H54 (cell line): ENCODE measurements around the gene ZNF335.
"Not testable (repeated sequence)": the region's sequence is repeated elsewhere in the genome, so short reads cannot be mapped to it uniquely, and the experiment has no call there.

Experiments used
- DNase-seq: peaks from one replicate; pipeline ENCODE4 v3.0.0; 2011; ENCODE audit warnings: low spot score, mixed read lengths; ENCODE audit not compliant: insufficient read length
- FAIRE-seq: peaks from 3 replicates; lab custom pipeline; 2011; peaks lifted over from hg19 to GRCh38; lab: Jason Lieb, UNC
- POLR2A ChIP-seq: IDR thresholded peaks from 2 replicates; pipeline ENCODE4 v1.6.1; 2011; ENCODE audit warnings: low read depth, mild to moderate bottlenecking, low read length

Gene ZNF335

GRCh38 chr20:45997187-45997586 is 25.2 kb upstream of the ZNF335 start:
- no peak for TF ChIP-seq POLR2A
- no peak for FAIRE-seq

DNA sequence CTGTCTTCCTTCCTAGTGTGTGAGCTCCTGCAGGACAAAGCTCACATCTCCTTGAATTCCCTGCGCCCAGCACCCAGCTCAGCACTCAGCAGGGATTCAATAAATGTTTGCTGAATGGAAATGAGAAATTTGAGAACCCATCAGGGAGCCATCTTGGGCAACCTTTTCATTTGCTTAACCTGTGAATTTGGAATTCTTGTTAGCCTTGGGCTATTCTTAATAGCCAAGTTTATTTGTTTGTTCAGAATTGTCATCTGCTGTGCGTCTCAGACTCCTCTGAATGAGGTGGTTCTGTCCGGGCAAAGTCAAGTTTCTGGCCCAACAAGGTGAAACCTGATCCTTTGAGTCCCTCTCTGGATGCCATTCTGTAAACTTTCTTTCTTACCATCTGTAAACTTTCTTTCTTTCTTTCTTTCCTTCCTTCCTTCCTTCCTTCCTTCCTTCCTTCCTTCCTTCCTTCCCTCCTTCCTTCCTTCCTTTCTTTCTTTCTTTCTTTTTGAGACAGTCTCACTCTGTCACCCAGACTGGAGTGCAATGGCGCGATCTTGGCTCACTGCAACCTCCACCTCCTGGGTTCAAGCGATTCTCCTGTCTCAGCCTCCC is 23.6 kb upstream of the ZNF335 start:
- DNase-seq, FAIRE-seq: not testable (repeated sequence)

More at GRCh38 chr20:45997187-45997586, 25.2 kb upstream of the ZNF335 start:
- no peak for DNase-seq

GRCh38 chr20:45994761-45995493 is 22.9 kb upstream of the ZNF335 start:
- no peak for DNase-seq
- no peak for TF ChIP-seq POLR2A
- FAIRE-seq, result no peak

DNA sequence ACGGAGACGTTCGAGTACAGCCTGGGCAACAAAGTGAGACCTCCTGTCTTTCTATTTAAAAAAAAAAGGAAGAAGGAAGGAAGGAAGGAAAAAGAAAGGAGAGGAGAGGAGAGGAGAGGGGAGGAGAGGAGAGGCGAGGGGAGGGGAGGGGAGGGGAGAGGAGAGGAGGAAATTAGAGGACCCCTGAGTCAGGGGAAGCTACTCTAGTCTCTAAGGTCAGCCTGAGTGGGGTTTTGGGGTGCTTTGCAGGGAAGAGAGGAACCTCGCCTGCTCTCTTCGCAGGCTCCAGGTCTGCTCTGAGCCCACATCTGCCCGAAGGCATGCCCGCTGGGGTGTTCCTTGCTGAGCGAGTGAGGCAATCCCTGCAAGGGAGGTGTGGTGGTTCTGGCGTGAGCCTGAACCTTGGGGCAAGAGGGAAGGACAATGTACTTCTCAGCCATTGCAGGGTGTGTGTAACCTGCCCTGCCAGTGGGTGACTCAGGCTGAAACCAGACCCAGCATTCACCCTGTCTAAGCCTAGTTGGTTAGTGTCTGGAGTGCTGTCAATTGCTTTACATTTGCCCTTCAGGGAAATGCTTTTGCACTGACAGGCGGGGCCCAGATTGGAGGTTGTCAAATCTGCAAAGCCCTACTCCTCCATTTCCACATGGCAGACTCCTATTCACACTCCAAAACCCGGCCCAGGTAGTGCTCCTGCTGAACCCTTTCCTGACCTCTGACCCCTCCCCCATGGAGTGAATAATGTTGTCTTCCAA is 21.4 kb upstream of the ZNF335 start:
- peak; percentile 86 for FAIRE-seq
- DNase-seq, result peak; percentile 94
- no peak for TF ChIP-seq POLR2A

- DNase-seq (no peak), FAIRE-seq (no peak)
- TF ChIP-seq POLR2A, result no peak
Observed at GRCh38 chr20:45991616-45992015, 19.6 kb upstream of the ZNF335 start.

- not testable (repeated sequence) for DNase-seq, FAIRE-seq
Observed at GRCh38 chr20:45988830-45989229, 16.8 kb upstream of the ZNF335 start.

DNA sequence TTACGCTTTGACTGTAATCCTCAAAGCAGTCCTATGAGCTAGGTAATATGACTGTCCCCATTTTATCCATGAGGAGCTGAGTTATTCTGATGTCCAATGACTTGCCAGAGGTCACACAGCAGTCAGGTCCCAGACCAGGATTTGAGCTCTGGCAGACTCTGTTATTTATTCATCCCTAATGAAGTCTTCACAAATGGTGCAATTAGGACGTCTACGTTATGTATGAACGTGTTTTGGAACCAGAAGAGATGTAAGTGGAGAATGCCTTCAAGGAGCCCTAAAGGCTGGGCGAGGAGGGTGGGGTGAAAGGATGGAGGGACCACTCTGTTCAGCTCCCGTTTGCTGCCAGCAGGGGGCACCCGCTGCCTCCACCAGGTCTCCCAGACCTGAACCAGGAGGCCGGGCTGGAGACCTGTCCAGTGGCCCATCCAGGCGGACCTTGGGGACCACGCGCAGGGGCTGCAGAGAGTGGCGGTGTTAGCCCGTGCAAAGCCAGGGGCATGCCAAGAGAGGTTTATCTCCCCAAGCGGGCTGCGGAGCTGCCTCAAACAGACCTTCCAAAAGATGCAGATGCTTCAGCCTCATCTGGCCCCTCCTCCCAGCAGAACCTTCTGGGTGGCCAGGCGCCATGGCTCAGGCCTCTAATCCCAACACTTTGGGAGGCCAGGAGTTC is 15.2 kb upstream of the ZNF335 start:
- peak; percentile 84 for DNase-seq
- no peak for FAIRE-seq
- no peak for TF ChIP-seq POLR2A

- no peak for TF ChIP-seq POLR2A
- no peak for DNase-seq
- no peak for FAIRE-seq
Observed at GRCh38 chr20:45985573-45985972, 13.6 kb upstream of the ZNF335 start.

DNA sequence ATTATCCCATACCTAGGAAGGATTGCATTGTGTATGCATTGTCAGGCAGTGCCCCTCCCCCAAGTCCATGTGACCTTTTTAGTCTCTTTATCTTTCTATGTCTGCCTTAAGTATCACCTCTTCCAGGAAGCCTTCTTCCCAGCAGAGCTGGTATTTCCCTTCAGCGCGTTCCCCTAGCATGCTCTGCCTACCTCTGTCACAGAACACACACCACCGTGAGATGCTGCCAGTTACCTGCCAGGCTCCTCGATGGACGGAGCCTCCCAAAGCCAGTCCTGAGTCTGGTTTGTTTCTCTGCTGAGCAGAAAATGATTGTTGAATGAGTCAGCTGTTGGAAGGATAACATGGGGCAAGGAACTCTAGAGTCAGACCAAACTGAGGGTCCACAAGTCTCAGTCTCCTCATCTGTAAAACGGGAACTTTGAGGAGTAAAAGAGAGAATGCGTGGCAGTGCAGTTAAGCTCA is 11.3 kb upstream of the ZNF335 start:
- FAIRE-seq (no peak), DNase-seq (no peak)
- TF ChIP-seq POLR2A, result no peak

DNA sequence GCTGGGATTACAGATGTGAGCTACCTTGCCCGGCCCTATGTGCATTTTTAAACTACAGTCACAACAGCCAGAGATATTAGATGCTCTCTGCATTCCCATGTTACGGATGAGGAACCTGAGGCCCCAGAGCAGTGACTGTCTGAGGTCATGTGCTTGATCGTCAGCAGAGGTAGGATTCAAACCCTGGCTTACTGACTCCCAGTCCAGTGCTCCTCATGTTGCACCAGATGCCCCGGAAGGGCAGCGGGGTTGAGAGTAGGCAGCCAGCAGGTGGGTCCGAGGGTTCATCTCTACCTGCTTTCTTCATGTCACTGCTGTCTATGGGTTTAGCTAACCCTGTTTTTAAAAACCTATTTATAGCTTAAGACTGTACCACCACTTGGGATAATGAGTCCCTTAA is 9.3 kb upstream of the ZNF335 start:
- no peak for TF ChIP-seq POLR2A
- DNase-seq (no peak), FAIRE-seq (no peak)

- DNase-seq (no peak), FAIRE-seq (no peak)
- no peak for TF ChIP-seq POLR2A
Observed at GRCh38 chr20:45976086-45976485, 4.1 kb upstream of the ZNF335 start.

DNA sequence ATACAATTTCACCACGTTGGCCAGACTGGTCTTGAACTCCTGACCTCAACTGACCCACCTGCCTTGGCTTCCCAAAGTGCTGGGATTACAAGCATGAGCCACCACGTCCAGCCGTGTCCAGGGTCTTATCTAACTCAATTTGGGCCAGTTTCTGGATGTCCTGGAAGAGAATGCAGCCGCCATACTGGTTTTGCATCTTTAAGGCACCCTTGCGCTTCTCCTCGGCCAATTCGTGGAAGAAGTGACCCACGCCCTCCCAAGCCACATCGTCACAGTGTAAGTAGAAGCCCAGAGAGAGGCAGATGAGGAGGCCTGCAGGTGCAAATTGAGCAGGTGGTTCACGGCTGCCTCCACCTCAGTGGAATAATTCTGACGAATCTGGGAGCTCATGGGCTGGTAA is 3.7 kb upstream of the ZNF335 start:
- FAIRE-seq, result no peak
- no peak for DNase-seq
- TF ChIP-seq POLR2A, result no peak

GRCh38 chr20:45974896-45975565 is 3.0 kb upstream of the ZNF335 start:
- FAIRE-seq (no peak), DNase-seq (no peak)
- no peak for TF ChIP-seq POLR2A

GRCh38 chr20:45972500-45973183 is 639 bp upstream of the ZNF335 start:
- peak; percentile 45 for TF ChIP-seq POLR2A
- DNase-seq (no peak), FAIRE-seq (no peak)
